Prostate gland (tissue), 2 donors: ENCODE measurements around the gene MND1.

Source experiments
- POLR2A ChIP-seq: fragments of 450-650 bp; IDR thresholded peaks from one replicate; pipeline ENCODE4 v1.6.1; 2016; ENCODE audit warnings: antibody characterized with exemption, mild to moderate bottlenecking
- POLR2AphosphoS5 ChIP-seq: sonication (generic); formaldehyde crosslinking; IDR thresholded peaks from one replicate; pipeline ENCODE4 v1.6.1; 2017; ENCODE audit warnings: antibody characterized with exemption
- TF ChIP-seq, protein P1 (sequence below), 4 experiments: fragments of 200-600 bp in 2 of 4; fragments of 450-650 bp in 2 of 4; sonication (generic) in 2 of 4; IDR thresholded peaks; 1 replicate in 3 of 4; 2 replicates in 1 of 4; pipeline ENCODE4 v1.5.1; 2016 to 2019; ENCODE audit warnings: antibody characterized with exemption in 4 of 4, mild to moderate bottlenecking in 2 of 4, moderate library complexity in 2 of 4

- TF ChIP-seq POLR2AphosphoS5 (no peak), POLR2A (no peak)
- TF ChIP-seq, protein P1, sequence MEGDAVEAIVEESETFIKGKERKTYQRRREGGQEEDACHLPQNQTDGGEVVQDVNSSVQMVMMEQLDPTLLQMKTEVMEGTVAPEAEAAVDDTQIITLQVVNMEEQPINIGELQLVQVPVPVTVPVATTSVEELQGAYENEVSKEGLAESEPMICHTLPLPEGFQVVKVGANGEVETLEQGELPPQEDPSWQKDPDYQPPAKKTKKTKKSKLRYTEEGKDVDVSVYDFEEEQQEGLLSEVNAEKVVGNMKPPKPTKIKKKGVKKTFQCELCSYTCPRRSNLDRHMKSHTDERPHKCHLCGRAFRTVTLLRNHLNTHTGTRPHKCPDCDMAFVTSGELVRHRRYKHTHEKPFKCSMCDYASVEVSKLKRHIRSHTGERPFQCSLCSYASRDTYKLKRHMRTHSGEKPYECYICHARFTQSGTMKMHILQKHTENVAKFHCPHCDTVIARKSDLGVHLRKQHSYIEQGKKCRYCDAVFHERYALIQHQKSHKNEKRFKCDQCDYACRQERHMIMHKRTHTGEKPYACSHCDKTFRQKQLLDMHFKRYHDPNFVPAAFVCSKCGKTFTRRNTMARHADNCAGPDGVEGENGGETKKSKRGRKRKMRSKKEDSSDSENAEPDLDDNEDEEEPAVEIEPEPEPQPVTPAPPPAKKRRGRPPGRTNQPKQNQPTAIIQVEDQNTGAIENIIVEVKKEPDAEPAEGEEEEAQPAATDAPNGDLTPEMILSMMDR (IDR thresholded peaks at IDR 0.05): no peak
Observed at GRCh38 chr4:153325558-153325957, 18.9 kb upstream of the MND1 start.
